Omental fat pad (tissue), 4 donors: ENCODE data around the gene ALG9. TPM values are rescaled to one million over a fixed set of nuclear protein-coding genes. Genes with fewer than 3 reads are reported as not detected.

Source experiments
- ATAC-seq: fragments of 150-250 bp; one replicate; pipeline ENCODE4 v1.9.1; 2016; ENCODE audit warnings: mild to moderate bottlenecking, moderate library complexity; ENCODE audit not compliant: low FRiP score
- DNase-seq: peaks from one replicate; pipeline ENCODE4 v3.0.0-alpha.2; 2019; ENCODE audit warnings: low spot score
- total RNA-seq, 4 donors: library from RNA; depleted of rRNA; stranded (reverse); fragments of >200 nt; gene quantifications; one replicate each; pipeline ENCODE4 v1.1.0, GENCODE V29; 2016
- TF ChIP-seq, protein P1 (sequence below), 3 donors: fragments of 450-650 bp; IDR thresholded peaks; one replicate each; pipeline ENCODE4 v1.5.1; 2016 to 2017; ENCODE audit warnings: antibody characterized with exemption in 3 of 3, mild to moderate bottlenecking in 3 of 3, moderate library complexity in 2 of 3

Gene ALG9
- total RNA-seq, 4 donors from 2014 or later, result 21.0 to 168 (median 34.7) TPM

GRCh38 chr11:111812211-111812610 is 59.2 kb downstream of the ALG9 start:
- TF ChIP-seq, protein P1, sequence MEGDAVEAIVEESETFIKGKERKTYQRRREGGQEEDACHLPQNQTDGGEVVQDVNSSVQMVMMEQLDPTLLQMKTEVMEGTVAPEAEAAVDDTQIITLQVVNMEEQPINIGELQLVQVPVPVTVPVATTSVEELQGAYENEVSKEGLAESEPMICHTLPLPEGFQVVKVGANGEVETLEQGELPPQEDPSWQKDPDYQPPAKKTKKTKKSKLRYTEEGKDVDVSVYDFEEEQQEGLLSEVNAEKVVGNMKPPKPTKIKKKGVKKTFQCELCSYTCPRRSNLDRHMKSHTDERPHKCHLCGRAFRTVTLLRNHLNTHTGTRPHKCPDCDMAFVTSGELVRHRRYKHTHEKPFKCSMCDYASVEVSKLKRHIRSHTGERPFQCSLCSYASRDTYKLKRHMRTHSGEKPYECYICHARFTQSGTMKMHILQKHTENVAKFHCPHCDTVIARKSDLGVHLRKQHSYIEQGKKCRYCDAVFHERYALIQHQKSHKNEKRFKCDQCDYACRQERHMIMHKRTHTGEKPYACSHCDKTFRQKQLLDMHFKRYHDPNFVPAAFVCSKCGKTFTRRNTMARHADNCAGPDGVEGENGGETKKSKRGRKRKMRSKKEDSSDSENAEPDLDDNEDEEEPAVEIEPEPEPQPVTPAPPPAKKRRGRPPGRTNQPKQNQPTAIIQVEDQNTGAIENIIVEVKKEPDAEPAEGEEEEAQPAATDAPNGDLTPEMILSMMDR (IDR thresholded peaks at IDR 0.05), result no peak
- no peak for DNase-seq
- no peak for ATAC-seq

- ATAC-seq, result no peak
- TF ChIP-seq, protein P1 (IDR thresholded peaks at IDR 0.05), result no peak
- DNase-seq, result no peak
Observed at GRCh38 chr11:111811445-111811844, 59.9 kb downstream of the ALG9 start.

DNA sequence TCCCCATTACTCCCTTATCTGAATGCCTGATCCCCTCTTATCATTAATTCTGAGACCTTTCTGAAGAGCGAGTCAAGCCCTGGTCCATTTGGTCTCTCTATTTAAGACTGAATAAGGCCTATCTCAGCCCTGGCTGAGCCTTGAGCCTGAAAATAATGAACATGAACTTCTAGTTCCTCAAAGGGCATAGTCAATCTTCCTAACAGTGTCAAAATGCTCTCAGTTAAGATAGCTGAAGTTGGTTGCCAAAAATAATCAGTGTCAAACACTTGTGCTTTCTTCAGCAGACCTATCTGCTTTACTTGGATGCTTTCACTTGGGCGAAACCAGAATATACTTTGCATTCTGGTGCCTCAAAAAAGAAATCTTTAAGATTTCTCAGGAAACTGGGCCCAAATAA is 62.5 kb downstream of the ALG9 start:
- TF ChIP-seq, protein P1 (IDR thresholded peaks at IDR 0.05), result no peak
- ATAC-seq, result no peak
- DNase-seq, result no peak

GRCh38 chr11:111808063-111808588 is 63.3 kb downstream of the ALG9 start:
- DNase-seq (no peak), ATAC-seq (no peak)
- TF ChIP-seq, protein P1 (IDR thresholded peaks at IDR 0.05), result no peak

GRCh38 chr11:111807076-111807475 is 64.3 kb downstream of the ALG9 start:
- DNase-seq, result no peak
- TF ChIP-seq, protein P1 (IDR thresholded peaks at IDR 0.05), result no peak
- no peak for ATAC-seq

DNA sequence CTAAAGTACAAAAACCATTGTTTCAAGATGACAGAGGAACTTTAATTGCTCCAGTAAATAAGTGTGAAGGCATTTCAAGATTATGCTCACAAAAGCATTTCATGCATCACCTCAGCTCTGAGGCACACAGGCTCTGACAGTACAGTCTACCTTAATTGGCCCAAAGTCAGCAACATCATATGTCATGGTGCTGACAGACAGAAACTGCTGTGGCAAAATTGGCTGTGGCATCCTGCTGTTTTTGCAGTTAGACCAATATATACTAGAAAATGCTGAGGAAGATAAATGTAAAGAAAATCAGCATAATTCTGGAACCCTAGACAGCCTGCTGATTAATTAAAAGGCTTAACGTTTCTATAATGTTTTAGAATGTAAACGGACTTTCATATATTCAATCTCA is 70.2 kb downstream of the ALG9 start:
- DNase-seq (no peak), ATAC-seq (no peak)
- TF ChIP-seq, protein P1 (IDR thresholded peaks at IDR 0.05), result no peak

DNA sequence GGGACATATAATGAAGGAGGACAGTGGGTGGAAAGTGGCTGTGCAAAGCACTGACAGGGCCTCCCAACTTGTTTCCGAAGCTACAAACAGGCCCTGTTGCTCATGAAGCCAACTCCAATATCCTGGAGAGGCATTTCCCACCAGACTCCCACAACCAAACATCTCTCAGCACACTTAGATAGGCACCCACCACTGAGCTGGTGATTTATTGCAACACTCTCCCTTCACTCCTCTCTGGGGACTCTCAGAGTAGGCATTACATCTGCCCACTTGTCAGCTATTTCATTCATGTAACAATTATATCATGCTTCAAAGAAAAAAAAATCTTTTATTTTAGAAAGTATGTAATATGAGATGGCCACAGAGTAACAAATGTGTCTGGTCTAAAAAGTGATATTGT is 73.1 kb downstream of the ALG9 start:
- no peak for ATAC-seq
- TF ChIP-seq, protein P1 (IDR thresholded peaks at IDR 0.05), result no peak
- no peak for DNase-seq
